Thyroid gland (tissue), 4 donors: ENCODE results near the gene HSPA1B. TPM values are rescaled to one million over a fixed set of nuclear protein-coding genes. Genes with fewer than 3 reads are reported as not detected.

Experiments used
- DNase-seq, 2 donors: peaks; one replicate each; pipeline ENCODE4 v3.0.0-alpha.2; 2019
- H3K27ac ChIP-seq, 3 donors: fragments of 200-600 bp; sonication (generic); 1 replicate in 2 of 3; 2 replicates in 1 of 3; pipeline ENCODE4 v1.5.1; 2016 to 2019; ENCODE audit warnings: mild to moderate bottlenecking in 1 of 3, moderate library complexity in 1 of 3
- H3K27me3 ChIP-seq: fragments of 200-600 bp; sonication (generic); one replicate; pipeline ENCODE4 v1.5.1; 2019
- H3K36me3 ChIP-seq, 2 donors: fragments of 200-600 bp; sonication (generic); one replicate each; pipeline ENCODE4 v1.5.1; 2016 to 2019
- H3K4me1 ChIP-seq, 2 donors: fragments of 200-600 bp; sonication (generic); one replicate each; pipeline ENCODE4 v1.5.1; 2017 to 2019
- H3K4me3 ChIP-seq, 3 donors: fragments of 200-600 bp; sonication (generic); replicated peaks in 1 of 3; 1 replicate in 2 of 3; 2 replicates in 1 of 3; pipeline ENCODE4 v1.5.1; 2016; ENCODE audit warnings: mild to moderate bottlenecking in 1 of 3
- H3K9me3 ChIP-seq: fragments of 200-600 bp; sonication (generic); one replicate; pipeline ENCODE4 v1.5.1; 2017
- CTCF ChIP-seq, 6 experiments: fragments of 200-600 bp in 3 of 6; fragments of 450-650 bp in 3 of 6; sonication (generic) in 3 of 6; IDR thresholded peaks; one replicate each; pipeline ENCODE4 v1.5.1; 2016 to 2019; ENCODE audit warnings: antibody characterized with exemption in 6 of 6, mild to moderate bottlenecking in 2 of 6, inconsistent platforms in 1 of 6, moderate library complexity in 1 of 6
- POLR2A ChIP-seq, 2 donors: fragments of 450-650 bp; IDR thresholded peaks; one replicate each; pipeline ENCODE4 v1.6.1; 2017; ENCODE audit warnings: antibody characterized with exemption in 2 of 2, mild to moderate bottlenecking in 2 of 2, moderate library complexity in 1 of 2
- WGBS, 2 donors: methylation state at CpG; one replicate each; pipeline ENCODE4 v1.1.5; 2017; 5-methylcytosine and 5-hydroxymethylcytosine counted together
- intact Hi-C: fragments of 100-400 bp; cut with DNase I; formaldehyde crosslinking; loops from one replicate; pipeline ENCODE4 v1.15.1; 2023
- total RNA-seq, 4 donors: library from RNA; depleted of rRNA; stranded (reverse); fragments of >200 nt; gene quantifications; one replicate each; pipeline ENCODE4 v1.2.3, GENCODE V29; 2016

The HSPA1B gene
- total RNA-seq, 4 donors from 2014 or later: 194 to 330 (median 256) TPM

DNA sequence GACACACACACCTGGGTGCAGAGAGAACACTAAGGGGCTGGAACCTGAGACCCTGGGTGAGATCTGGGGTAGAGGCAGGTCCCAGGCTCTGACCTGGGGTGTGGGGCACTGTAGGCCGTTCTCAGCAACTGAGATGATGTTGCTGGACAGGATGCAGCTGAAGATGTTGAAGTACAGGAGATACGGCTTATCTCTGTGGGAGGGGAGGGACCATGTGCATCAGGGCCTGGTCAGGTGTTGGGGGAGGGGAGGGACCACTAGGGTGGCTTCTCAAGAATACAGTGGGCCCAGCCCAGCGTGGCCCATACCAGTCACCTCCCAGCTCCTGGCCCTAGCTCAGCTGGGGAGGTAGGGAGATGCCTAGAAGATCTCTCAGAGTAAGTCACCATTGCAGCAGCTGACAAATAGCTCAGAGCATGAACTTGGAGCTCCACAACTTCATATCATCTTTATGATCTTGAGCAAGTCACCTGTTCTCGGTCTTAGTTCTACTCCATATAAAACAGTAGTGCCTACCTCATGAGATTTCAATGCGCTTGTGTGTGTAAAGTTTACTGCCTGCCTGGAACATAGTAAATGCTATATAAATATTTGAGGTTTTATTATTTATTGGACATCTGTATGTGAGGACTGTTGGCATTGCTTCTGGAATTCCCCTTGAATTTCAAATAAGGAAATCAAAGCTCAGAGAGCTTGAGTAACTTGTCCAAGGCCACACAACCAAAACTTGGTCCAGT, 47.5 kb downstream of the HSPA1B start:
- Histone ChIP-seq H3K4me3 (no peak overlapping the region), H3K27me3 (no peaks in the 10 kb centered on the region), H3K36me3 (peaks cover 3 to 5% of the 10 kb centered on the region in 2 donors), H3K4me1 (peaks cover 3 to 30% of the 10 kb centered on the region in 2 donors), H3K9me3 (no peaks in the 10 kb centered on the region), H3K27ac (peak overlapping the region in 2 of 3 donors; percentile 50 to 65)
- intact Hi-C loops: no loop called here
- 80 to 93% methylated on average over 5 of the region's 5 CpGs for WGBS, 2 donors
- no peak for DNase-seq
- TF ChIP-seq CTCF (IDR thresholded peaks at IDR 0.05) (no peak), POLR2A (IDR thresholded peaks at IDR 0.05) (no peak)

- 78 to 80% methylated on average over 5 of the region's 5 CpGs for WGBS, 2 donors
- peaks cover 3 to 25% of the 10 kb centered on the region in 2 donors for H3K4me1 ChIP-seq
Measured at GRCh38 chr6:31875877-31876276, 48.3 kb downstream of the HSPA1B start.

DNA sequence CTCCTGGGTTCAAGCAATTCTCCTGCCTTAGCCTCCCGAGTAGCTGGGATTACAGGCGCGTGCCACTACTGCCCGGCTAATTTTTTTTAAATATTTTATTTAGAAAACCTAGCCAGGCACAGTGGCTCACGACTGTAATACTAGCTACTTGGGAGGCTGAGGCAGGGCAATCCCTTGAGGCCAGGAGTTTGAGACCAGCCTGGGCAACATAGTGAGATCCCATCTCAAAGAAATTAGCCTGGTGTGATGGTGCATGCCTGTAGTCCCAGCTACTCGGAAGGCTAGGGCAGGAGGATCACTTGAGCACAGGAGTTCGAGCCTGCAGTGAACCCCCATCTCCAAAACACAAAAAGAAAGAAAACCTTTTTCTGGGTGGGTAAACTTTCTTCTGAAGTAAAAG, 48.8 kb downstream of the HSPA1B start:
- Histone ChIP-seq H3K36me3 (peaks cover 10 to 16% of the 10 kb centered on the region in 2 donors), H3K9me3 (no peaks in the 10 kb centered on the region), H3K27ac (no peak overlapping the region), H3K4me1 (peaks cover 3 to 20% of the 10 kb centered on the region in 2 donors), H3K4me3 (no peak overlapping the region), H3K27me3 (no peaks in the 10 kb centered on the region)
- 93 to 94% methylated on average over 7 of the region's 7 CpGs for WGBS, 2 donors
- intact Hi-C loops: no loop called here
- no peak for DNase-seq
- TF ChIP-seq CTCF (IDR thresholded peaks at IDR 0.05): no peak
- TF ChIP-seq POLR2A (IDR thresholded peaks at IDR 0.05): no peak

More at GRCh38 chr6:31875877-31876276, 48.3 kb downstream of the HSPA1B start:
- Histone ChIP-seq H3K27ac (no peak overlapping the region), H3K4me3 (no peak overlapping the region), H3K27me3 (no peaks in the 10 kb centered on the region), H3K9me3 (no peaks in the 10 kb centered on the region), H3K36me3 (peaks cover 10 to 12% of the 10 kb centered on the region in 2 donors)
- no peak for TF ChIP-seq POLR2A (IDR thresholded peaks at IDR 0.05)
- no peak for TF ChIP-seq CTCF (IDR thresholded peaks at IDR 0.05)
- DNase-seq: no peak
- intact Hi-C loops: no loop called here

DNA sequence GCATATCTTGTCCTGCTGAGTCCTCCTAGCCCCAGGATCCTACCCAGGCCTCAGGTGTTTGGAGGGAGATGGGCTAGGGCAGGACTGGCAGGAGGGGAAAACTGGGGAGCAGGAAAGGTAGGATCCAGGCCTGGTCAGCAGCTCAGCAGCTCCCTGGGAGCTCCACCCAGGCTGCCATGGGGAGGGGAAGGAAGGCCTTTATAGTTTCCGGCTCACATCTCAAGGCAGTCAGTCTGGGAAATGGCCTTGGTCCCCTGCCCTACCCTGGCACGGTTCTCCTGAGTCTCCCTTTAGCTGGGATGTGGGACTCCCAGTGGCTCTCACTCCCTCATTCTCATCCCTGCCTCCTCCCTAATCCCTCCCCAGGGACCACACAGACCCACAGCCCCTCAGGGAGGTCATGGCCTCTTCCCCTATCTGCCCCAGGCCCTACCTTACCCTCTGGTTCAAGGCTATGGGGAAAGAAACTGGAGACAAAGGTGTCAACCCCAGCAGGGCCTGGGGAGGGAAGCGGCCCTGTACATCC, 49.6 kb downstream of the HSPA1B start:
- 62 to 63% methylated on average over 3 of the region's 3 CpGs for WGBS, 2 donors
- intact Hi-C loops: no loop called here
- peak overlapping the region in 1 of 3 donors; percentile 17 for H3K27ac ChIP-seq
- DNase-seq: no peak
- peaks cover 3 to 18% of the 10 kb centered on the region in 2 donors for H3K4me1 ChIP-seq
- H3K4me3 ChIP-seq: no peak overlapping the region
- no peak for TF ChIP-seq POLR2A (IDR thresholded peaks at IDR 0.05)
- TF ChIP-seq CTCF (IDR thresholded peaks at IDR 0.05): no peak
- H3K36me3 ChIP-seq: peaks cover 17% of the 10 kb centered on the region in 2 donors
- H3K27me3 ChIP-seq: no peaks in the 10 kb centered on the region
- no peaks in the 10 kb centered on the region for H3K9me3 ChIP-seq

DNA sequence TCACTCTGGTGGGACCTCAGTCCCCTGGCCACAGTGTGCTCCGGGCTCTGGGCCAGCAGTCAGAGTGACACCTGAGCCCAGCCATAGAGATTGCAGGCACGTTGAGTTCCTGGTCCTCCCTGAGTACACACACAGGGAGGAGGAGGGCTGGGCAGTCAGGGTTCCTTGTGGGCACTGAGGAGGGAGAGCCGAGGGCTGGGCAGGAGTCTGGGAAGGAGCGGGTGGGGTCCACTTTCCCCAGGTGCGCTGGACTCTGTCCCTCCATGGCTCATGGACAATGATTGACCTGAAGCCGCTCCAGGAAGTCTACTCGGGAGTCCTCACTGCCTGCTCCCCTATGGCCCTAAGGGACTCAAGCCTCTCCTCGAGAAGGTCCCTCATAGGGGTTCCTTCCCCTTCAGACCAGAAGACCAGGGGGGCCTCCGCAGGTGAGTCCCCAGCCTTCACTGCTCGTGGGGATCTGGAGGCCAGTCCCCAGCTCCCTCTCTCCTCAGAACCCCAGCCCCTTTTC, 50.2 kb downstream of the HSPA1B start:
- DNase-seq: peak; percentile 86 to 87
- TF ChIP-seq POLR2A (IDR thresholded peaks at IDR 0.05) (peak in 1 of 2 donors; percentile 21), CTCF (IDR thresholded peaks at IDR 0.05) (no peak)
- Histone ChIP-seq H3K9me3 (no peaks in the 10 kb centered on the region), H3K36me3 (peaks cover 22% of the 10 kb centered on the region in 2 donors), H3K4me3 (no peak overlapping the region), H3K27ac (no peak overlapping the region), H3K4me1 (peaks cover 3 to 18% of the 10 kb centered on the region in 2 donors), H3K27me3 (no peaks in the 10 kb centered on the region)
- 31 to 41% methylated on average over 7 to 10 of the region's 10 CpGs for WGBS, 2 donors
- intact Hi-C loops: no loop called here
